Measurements from ENCODE around the gene ETV3L. TPM values are rescaled to one million over a fixed set of nuclear protein-coding genes. Genes with fewer than 3 reads are reported as not detected.

The ETV3L gene
- total RNA-seq: not detected in 2 replicates

DNA sequence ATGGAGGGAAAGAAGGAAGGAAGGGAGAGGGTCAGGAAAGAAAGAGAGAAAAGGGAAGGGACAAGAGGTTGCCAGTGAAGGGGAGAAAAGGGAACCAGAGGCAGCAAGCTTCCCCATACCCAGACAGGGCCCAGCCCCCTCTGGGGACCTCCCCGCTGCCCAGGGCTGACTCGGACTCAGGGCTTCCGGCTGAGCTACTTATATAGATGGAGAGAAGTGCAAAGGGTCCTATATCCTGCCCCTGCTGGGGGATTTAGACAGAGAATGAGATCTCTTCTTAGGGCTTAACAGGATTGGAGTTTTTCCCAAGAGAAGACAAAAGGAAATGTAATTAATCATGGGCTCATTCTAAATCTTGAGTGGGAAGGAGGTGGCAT is at the start of gene ETV3L:
ETV3L (minus strand) TSS at position 176 of the 377 bp plus-strand sequence. CDS start 285 bp downstream, outside the sequence.
- intact Hi-C loops (cut with micrococcal nuclease): no loop called here
- H3K36me3 Mint-ChIP-seq (ENCODE audit: low read depth): no peaks in the 10 kb centered on the region
- H3K27me3 Mint-ChIP-seq: peaks cover 24% of the 10 kb centered on the region
- H3K9me3 Mint-ChIP-seq: no peaks in the 10 kb centered on the region
- DNase-seq: no peak
- no peak within 1 kb of the TSS for H3K4me3 Mint-ChIP-seq
- H3K4me1 Mint-ChIP-seq: peaks cover 5% of the 10 kb centered on the region
- peak within 1 kb of the TSS; percentile 34 for H3K27ac Mint-ChIP-seq

DNA sequence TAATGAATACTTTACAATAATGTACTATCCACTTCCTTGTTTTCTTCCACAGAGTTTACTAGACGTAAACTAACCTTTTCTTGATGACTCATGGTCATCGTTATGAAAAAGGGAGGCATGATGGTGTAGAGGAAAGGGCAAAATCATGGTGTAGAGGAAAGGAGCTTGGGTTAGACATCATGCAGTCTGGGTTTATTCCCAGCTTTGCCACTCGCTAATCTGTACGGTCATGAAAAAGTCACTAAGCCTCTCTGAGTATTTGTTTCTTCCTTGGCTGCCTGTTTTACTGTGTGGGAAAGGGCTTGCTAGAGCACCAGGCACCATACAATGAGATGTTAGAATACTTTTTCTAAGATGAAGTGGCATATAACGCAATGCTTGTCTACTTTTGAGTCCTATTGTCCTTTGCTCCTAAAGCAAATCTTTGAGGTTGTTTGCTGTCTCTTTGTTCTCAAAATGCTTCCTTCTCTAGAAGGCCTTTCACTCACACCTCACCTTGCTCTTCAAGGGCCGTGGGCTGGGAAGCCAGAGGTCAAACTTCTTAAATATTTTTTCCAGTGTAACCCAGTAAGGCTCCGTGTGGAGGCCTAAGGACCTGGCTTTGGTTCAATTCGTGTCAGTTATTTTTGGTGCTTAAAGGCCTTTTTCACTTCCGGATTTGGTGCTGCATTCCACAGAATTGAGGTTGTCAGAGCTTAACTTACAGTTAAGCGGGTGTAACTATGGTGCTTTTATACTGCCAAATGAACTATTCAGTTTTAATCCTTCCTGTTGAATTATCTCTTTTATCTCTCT is 48.5 kb upstream of the ETV3L start:
- intact Hi-C loops (cut with micrococcal nuclease): loop anchor here (1.0 to 2.0 kb wide), 2 partner anchors 9 to 15 kb away; no protein-coding TSS in a partner anchor
- peak overlapping the region; percentile 6 for H3K27ac Mint-ChIP-seq
- H3K4me3 Mint-ChIP-seq: no peak overlapping the region

DNA sequence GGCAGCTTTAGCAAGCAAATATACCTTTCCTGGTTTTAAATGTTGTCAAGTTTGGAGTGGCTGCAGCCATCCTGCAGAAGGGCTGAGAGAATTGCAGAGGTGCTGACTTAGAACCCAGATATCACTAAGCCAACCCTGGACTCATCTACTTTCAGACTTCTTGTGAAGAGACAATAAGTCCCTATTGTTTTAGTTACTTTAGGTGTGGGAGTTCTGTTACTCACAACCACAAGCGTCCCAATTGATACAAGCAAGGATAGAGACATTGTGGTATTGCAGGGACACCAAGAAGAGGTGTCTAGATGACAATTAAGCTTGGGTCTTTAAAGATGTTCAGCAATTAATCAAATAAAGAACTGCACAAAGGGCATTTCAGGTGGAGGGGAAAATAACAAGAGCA is 47.4 kb upstream of the ETV3L start:
- Mint-ChIP-seq H3K27me3 (peaks cover 4% of the 10 kb centered on the region), H3K36me3 (ENCODE audit: low read depth) (no peaks in the 10 kb centered on the region), H3K9me3 (no peaks in the 10 kb centered on the region), H3K4me1 (peaks cover 29% of the 10 kb centered on the region), H3K4me3 (no peak overlapping the region), H3K27ac (peak overlapping the region; percentile 9)
- DNase-seq: no peak
- intact Hi-C loops (cut with micrococcal nuclease): loop anchor here (1.0 to 2.0 kb wide), 2 partner anchors 8 to 14 kb away; no protein-coding TSS in a partner anchor

More for the DNA sequence above, 48.5 kb upstream of the ETV3L start:
- Mint-ChIP-seq H3K9me3 (no peaks in the 10 kb centered on the region), H3K4me1 (peaks cover 32% of the 10 kb centered on the region), H3K27me3 (peaks cover 4% of the 10 kb centered on the region), H3K36me3 (ENCODE audit: low read depth) (no peaks in the 10 kb centered on the region)
- DNase-seq: no peak

DNA sequence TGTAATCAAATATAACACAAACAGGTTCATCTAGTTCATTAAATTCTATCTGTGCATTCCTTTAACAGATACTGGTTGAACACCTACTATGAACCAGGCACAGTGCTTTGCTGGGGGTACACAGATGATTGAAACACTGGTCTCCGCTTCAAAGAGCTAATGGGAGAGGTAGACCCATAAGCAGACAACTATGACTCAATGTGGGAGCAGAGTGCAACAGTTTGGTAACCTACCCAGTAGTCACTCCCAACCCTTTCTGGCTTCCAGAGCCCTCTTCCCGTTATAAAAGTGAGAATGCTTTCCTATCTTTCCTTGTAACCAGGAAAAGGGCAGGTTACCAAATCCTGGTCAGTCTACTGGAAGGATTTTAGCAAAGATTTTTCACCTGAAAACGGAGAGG is 46.6 kb upstream of the ETV3L start:
- no peak for DNase-seq
- no peaks in the 10 kb centered on the region for H3K9me3 Mint-ChIP-seq
- no peaks in the 10 kb centered on the region for H3K36me3 Mint-ChIP-seq (ENCODE audit: low read depth)
- no peak overlapping the region for H3K27ac Mint-ChIP-seq
- H3K4me3 Mint-ChIP-seq: no peak overlapping the region
- H3K27me3 Mint-ChIP-seq: peaks cover 4% of the 10 kb centered on the region
- H3K4me1 Mint-ChIP-seq: peaks cover 27% of the 10 kb centered on the region
- intact Hi-C loops (cut with micrococcal nuclease): loop anchor here (2.0 kb wide), 1 partner anchor 13 kb away; no protein-coding TSS in a partner anchor

DNA sequence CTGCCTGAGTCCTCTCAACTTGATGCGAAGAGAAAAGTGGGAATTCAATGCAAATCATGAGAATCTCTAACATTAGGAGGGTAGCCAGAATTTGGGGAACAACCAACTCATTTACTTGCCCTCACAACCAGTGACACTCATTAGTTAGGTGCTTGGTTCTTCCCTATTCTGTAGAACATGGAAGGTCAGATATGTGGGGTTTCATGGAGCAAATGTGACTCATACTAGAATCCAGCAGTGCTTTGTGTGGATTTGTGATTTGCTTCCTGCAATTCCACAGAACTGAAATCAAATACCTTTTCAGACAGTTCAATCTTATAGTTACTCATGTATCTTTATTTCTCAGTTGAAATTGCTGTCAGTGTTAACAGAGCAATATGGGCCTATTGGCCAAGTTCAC is 45.5 kb upstream of the ETV3L start:
- Mint-ChIP-seq H3K27ac (no peak overlapping the region), H3K4me3 (no peak overlapping the region), H3K27me3 (peaks cover 4% of the 10 kb centered on the region), H3K36me3 (ENCODE audit: low read depth) (no peaks in the 10 kb centered on the region), H3K4me1 (peaks cover 29% of the 10 kb centered on the region), H3K9me3 (no peaks in the 10 kb centered on the region)
- no peak for DNase-seq
- intact Hi-C loops (cut with micrococcal nuclease): no loop called here

DNA sequence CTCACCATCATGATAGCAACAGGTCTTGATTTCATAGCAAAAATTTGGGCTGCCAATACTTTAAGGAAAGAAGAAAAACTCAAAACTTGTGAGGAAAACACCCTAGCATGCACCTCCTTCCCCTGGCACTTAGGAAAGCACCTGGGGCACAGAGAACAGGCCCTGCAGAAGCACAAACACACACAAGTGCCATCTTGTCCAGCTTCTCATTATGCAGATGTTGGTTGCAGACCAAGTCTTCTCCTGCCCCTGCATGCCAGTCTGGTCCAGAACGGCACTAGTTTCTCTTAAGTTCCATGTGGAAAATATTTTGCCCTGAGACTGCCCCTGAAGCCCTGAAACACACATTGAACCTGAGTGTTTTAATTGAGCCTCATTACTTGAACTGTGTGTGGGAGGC is 44.9 kb upstream of the ETV3L start:
- intact Hi-C loops (cut with micrococcal nuclease): no loop called here
- Mint-ChIP-seq H3K9me3 (no peaks in the 10 kb centered on the region), H3K4me3 (no peak overlapping the region), H3K4me1 (peaks cover 33% of the 10 kb centered on the region), H3K36me3 (ENCODE audit: low read depth) (no peaks in the 10 kb centered on the region), H3K27me3 (peaks cover 4% of the 10 kb centered on the region), H3K27ac (no peak overlapping the region)
- no peak for DNase-seq

DNA sequence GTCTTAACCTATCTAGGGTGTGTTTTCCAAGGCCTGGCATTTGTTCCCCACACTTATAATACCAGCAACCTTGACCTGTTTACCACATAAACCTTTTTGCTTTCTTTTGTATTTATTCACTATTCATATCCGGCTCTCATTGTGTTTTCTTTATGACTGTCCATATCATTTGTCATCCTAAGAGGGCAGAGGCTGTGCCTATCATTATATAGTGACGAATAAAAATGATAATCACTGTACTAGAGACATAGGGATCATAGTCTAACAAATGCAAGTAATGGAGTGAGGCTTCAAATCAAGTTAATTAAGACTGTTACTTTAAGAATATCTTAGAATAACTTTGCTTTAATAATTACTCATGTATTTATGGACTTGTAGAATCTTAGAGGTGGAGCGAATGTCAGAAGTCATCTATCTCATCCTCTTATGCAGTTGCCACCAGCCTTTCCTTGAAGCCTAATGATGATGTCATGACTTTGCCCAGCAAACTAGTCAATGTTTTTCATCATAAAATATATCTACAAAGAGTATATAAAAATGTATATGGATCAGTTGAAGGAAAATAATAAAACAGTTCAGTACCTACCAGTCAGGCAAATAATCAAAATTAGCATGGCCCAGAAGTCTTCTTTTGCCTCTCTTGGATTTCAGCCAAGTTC is 43.3 kb upstream of the ETV3L start:
- no peaks in the 10 kb centered on the region for H3K9me3 Mint-ChIP-seq
- H3K27ac Mint-ChIP-seq: no peak overlapping the region
- H3K36me3 Mint-ChIP-seq (ENCODE audit: low read depth): peaks cover 2% of the 10 kb centered on the region
- H3K27me3 Mint-ChIP-seq: peaks cover 4% of the 10 kb centered on the region
- intact Hi-C loops (cut with micrococcal nuclease): no loop called here
- no peak for DNase-seq
- H3K4me1 Mint-ChIP-seq: peaks cover 32% of the 10 kb centered on the region
- H3K4me3 Mint-ChIP-seq: no peak overlapping the region

DNA sequence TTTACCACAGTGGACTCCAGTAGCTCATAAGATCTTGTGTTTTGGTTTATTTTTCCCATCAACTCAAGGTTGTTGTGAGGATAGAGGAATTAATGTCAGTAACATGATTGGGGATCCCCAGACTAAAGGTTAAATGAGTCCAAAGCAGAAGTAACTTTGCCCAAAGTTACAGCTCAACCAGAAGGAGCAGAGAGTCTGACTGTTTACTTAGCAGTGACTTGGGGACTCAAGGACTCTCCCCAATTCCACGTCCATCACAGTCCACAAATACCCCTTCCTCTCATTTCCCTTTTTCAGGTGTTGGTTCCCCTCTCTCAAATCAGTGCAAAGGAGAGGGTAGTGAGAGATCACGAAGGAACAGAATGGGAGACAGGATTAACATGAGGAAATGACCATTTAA is 42.6 kb upstream of the ETV3L start:
- intact Hi-C loops (cut with micrococcal nuclease): no loop called here
- Mint-ChIP-seq H3K4me3 (no peak overlapping the region), H3K27ac (no peak overlapping the region), H3K9me3 (no peaks in the 10 kb centered on the region), H3K27me3 (peaks cover 4% of the 10 kb centered on the region), H3K36me3 (ENCODE audit: low read depth) (peaks cover 8% of the 10 kb centered on the region), H3K4me1 (peaks cover 30% of the 10 kb centered on the region)
- no peak for DNase-seq

DNA sequence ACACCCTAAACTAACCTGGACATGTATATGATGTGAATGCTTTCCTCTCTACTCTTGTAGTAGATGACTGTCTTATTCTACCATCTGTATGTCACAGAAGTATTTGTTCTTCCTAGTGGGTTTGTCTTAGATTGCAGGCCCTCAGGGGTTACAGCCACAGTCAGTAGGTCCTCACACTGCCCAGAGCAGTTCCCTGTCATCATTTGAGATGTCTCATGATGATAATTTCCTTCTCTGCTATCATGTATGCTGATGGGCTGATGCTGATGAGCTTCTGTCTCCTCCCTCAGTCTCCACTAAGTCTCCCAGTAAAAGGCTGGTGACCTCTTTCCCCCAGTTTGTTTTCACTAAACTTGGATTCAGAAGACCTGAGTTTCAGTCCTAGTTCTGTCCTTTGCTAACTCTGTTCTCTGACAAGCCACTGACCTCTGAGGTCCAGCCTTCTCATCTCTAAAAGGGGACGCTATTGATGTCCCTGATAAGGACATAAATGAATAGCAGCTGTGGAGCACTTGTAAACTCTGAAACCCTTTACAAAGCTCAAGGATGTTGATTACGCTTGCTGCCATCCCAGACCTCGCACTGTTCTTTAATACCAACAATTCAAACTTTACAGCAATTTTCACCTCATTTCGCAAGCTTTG is 41.7 kb upstream of the ETV3L start:
- H3K4me1 Mint-ChIP-seq: peaks cover 33% of the 10 kb centered on the region
- intact Hi-C loops (cut with micrococcal nuclease): loop anchor here (2.0 kb wide), 1 partner anchor 13 kb away; no protein-coding TSS in a partner anchor
- no peak overlapping the region for H3K4me3 Mint-ChIP-seq
- no peak for DNase-seq
- H3K27ac Mint-ChIP-seq: peak overlapping the region; percentile 1
- peaks cover 4% of the 10 kb centered on the region for H3K27me3 Mint-ChIP-seq
- H3K9me3 Mint-ChIP-seq: no peaks in the 10 kb centered on the region
- H3K36me3 Mint-ChIP-seq (ENCODE audit: low read depth): peaks cover 12% of the 10 kb centered on the region

DNA sequence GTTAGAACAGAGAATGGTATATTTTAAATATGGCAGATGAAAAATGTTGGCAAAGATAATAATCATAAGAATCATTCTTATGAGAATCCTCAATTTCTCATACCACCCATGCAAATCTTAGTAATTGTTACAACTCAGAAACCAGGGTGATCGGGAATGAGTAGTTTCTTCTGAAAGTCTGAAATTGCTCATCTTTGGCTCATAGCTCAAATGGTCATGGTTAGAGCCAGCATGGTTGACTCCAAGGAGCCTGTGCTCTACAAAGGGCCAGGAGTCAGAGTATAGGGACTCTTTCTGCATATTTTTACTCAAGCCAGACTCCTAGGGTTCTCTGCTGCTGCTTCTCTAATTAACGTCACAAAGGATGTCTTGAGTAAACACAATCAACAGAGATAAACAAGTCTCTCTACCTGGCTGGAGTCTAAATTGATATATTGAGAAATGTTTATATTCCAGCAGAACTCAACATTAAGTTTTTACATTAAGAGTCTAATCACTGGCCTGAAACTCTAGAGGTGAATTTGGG is 40.5 kb upstream of the ETV3L start:
- peak overlapping the region; percentile 99 for H3K4me3 Mint-ChIP-seq
- peaks cover 22% of the 10 kb centered on the region for H3K36me3 Mint-ChIP-seq (ENCODE audit: low read depth)
- H3K9me3 Mint-ChIP-seq: no peaks in the 10 kb centered on the region
- peaks cover 45% of the 10 kb centered on the region for H3K4me1 Mint-ChIP-seq
- DNase-seq: no peak
- H3K27ac Mint-ChIP-seq: peak overlapping the region; percentile 88
- peaks cover 4% of the 10 kb centered on the region for H3K27me3 Mint-ChIP-seq
- intact Hi-C loops (cut with micrococcal nuclease): loop anchor here (2.0 kb wide), 1 partner anchor 15 kb away; no protein-coding TSS in a partner anchor

DNA sequence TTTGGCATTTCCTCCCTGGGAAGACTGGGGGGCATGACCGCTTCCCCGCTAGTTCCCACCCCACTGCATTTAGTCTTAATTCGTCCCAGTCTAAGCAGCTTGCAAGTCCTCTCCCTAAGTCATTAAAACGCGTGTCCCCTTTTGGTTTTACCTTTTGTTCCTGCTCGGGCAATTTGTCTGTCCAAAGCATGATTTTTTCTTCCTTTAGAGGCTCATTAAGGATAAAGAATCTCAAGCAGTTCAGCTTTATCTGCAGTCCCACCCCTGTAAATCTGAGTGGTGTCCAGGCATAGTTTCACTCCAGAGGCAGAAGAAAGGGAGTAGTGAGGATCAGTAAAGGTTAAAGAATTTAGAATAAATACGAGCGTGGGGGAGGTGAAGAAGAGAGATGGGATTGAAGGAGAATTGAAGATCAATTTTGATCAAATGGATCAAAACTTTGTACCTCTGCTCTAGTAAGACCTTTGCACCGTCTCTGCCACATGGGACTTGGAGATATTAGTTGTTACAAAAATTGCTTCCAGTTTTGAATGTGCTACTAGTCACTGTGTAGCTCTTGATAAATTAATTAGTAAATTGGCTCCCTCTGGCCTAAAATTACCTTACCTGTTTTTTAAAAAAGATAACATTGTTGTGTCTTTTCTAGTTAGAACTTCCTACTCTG is 39.6 kb upstream of the ETV3L start:
- H3K4me3 Mint-ChIP-seq: peak overlapping the region; percentile 99
- intact Hi-C loops (cut with micrococcal nuclease): loop anchor here (1.0 kb wide), 1 partner anchor 8 kb away; no protein-coding TSS in a partner anchor
- DNase-seq: no peak
- peaks cover 31% of the 10 kb centered on the region for H3K36me3 Mint-ChIP-seq (ENCODE audit: low read depth)
- H3K9me3 Mint-ChIP-seq: no peaks in the 10 kb centered on the region
- peak overlapping the region; percentile 88 for H3K27ac Mint-ChIP-seq
- H3K27me3 Mint-ChIP-seq: peaks cover 2% of the 10 kb centered on the region
- H3K4me1 Mint-ChIP-seq: peaks cover 55% of the 10 kb centered on the region

DNA sequence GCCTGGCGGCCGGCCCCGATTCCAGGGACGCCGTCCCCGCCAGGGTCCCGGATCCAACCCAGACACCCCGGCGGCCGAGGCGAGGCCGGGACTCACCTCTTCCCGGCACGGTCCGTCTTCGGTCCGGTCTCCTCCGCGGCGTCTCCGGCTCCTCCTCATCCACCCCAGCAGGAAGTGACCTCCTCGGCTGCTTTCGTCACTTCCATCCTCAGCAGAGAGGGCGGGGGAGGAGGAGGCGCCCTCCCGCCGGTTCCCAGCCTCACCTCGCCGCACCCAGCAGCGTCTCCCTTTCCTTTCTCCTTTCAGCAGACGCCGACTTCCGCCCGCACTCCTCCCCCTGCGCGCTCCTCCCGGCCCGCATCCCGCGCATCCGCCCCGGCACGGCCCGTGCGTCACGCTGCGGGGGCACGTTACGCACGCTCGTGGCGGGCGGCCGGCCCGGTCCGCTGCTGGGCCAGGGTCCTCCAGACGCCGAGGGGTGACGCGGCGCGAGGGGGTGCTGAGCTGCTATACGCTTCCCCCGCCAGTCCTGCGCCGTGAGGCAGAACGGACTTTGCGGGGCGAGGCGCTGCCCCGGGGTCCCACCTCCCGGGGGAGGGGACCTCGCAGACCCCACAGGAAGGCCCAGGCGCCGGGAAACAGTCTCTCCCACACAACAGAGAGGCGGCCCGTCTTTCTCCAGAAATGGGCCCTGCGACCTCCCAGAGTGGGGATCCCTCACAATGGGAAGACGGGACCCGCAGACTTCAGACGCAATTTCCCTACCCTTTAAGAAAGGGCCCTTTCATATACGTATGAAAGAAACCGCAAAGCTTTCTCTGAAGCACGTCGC is 38.8 kb upstream of the ETV3L start, which contains the start of gene ETV3:
ETV3 (minus strand) TSS at position 176 of the 832 bp plus-strand sequence. CDS start 2,043 bp downstream, outside the sequence.
- Mint-ChIP-seq H3K4me1 (peaks cover 62% of the 10 kb centered on the region), H3K9me3 (no peaks in the 10 kb centered on the region), H3K4me3 (peak within 1 kb of the TSS; percentile 99), H3K27me3 (no peaks in the 10 kb centered on the region), H3K36me3 (ENCODE audit: low read depth) (peaks cover 38% of the 10 kb centered on the region), H3K27ac (peak within 1 kb of the TSS; percentile 90)
- peak; percentile 97 for DNase-seq
- intact Hi-C loops (cut with micrococcal nuclease): loop anchor here (1.0 kb wide), 1 partner anchor 9 kb away; no protein-coding TSS in a partner anchor

Measured in activated CD4-positive, alpha-beta T cell treated with anti-CD3 and anti-CD28 coated beads, Interleukin-2, amount 10 ng/mL, durations not matched to agents 24 days and 14 days (primary cell).